ENCODE measurements around the gene GALNT14. TPM values are rescaled to one million over a fixed set of nuclear protein-coding genes. Genes with fewer than 3 reads are reported as not detected.

The GALNT14 gene
- total and polyA plus RNA-seq, 2 of the 13 experiments (the other 11 are each of a cell fraction or from before 2014, with no cell fraction given) = not detected

DNA sequence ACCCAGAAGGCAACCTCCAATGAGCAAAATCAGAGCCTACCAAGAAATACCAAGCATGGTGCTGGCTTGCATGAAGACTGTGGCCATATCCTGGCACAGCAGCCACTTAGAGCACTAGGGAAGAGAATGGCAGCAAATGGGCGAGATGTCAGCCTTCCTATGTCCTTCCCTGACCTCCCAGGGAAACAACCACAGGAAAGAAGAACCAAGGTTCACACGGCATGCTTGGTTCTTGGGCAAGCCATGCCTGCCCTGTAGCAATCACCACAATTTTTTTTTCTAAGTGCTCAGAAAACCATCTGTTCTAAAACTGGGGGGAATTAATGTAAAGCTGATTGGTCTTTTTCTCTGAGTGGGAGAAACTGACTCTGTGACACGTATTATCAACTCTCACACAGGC, 27.8 kb downstream of the GALNT14 start:
- in situ Hi-C loops (cut with HindIII; ENCODE audit: extremely low pct_ligation_motif_present, low pct_unique_long_range_greater_than_20kb) (no loop called here), intact Hi-C loops (cut with micrococcal nuclease; ENCODE audit: unreplicated experiment) (no loop called here)
- Histone ChIP-seq H3K4me3 (replicated peaks in 1 of 3; ENCODE audit: insufficient read depth in 1 of 3, low read depth in 2 of 3, low read length in 3 of 3) (no peak overlapping the region), H3K27me3 (ENCODE audit: control insufficient read depth in 1 of 2, insufficient read depth in 2 of 2, low read length in 2 of 2) (no peaks in the 10 kb centered on the region; a peak in 1 of 5 replicates), H3K27ac (ENCODE audit: extremely low read length, insufficient read depth, low read length) (no peak overlapping the region), H3K36me3 (replicated peaks in 1 of 2; ENCODE audit: control insufficient read depth in 1 of 2, insufficient read depth in 2 of 2, low read length in 2 of 2) (no peaks in the 10 kb centered on the region), H3K9ac (ENCODE audit: insufficient read depth, low read depth, low read length) (no peak overlapping the region), H2AFZ (ENCODE audit: low read length) (no peak overlapping the region), H3K4me1 (ENCODE audit: insufficient read depth, low read length) (no peaks in the 10 kb centered on the region), H3K9me3 (ENCODE audit: low read length) (no peaks in the 10 kb centered on the region), H3K79me2 (ENCODE audit: insufficient read depth, low read length) (no peaks in the 10 kb centered on the region), H4K20me1 (ENCODE audit: insufficient read depth, low read length) (no peaks in the 10 kb centered on the region), H3K4me2 (ENCODE audit: low read depth, low read length) (no peak overlapping the region)
- FAIRE-seq (no peak), DNase-seq (ENCODE audit: low spot score) (no peak), ATAC-seq (no peak)
- ChIA-PET CTCF (ENCODE audit: low intra/inter-chr PET ratio, low total read pairs) (no interaction called here), POLR2A (no interaction called here)
- TF ChIP-seq RBAK (CRISPR knock-in tag; IDR thresholded peaks at IDR 0.05) (no peak), CBX2 (IDR thresholded peaks at IDR 0.05; ENCODE audit: low read depth, low read length) (no peak), CBX2 (CRISPR knock-in tag; IDR thresholded peaks at IDR 0.05; ENCODE audit: low read depth) (no peak)
- TF ChIP-seq, protein P1, sequence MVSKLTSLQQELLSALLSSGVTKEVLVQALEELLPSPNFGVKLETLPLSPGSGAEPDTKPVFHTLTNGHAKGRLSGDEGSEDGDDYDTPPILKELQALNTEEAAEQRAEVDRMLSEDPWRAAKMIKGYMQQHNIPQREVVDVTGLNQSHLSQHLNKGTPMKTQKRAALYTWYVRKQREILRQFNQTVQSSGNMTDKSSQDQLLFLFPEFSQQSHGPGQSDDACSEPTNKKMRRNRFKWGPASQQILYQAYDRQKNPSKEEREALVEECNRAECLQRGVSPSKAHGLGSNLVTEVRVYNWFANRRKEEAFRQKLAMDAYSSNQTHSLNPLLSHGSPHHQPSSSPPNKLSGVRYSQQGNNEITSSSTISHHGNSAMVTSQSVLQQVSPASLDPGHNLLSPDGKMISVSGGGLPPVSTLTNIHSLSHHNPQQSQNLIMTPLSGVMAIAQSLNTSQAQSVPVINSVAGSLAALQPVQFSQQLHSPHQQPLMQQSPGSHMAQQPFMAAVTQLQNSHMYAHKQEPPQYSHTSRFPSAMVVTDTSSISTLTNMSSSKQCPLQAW (CRISPR knock-in tag; IDR thresholded peaks at IDR 0.05) = no peak
- TF ChIP-seq, protein P2, sequence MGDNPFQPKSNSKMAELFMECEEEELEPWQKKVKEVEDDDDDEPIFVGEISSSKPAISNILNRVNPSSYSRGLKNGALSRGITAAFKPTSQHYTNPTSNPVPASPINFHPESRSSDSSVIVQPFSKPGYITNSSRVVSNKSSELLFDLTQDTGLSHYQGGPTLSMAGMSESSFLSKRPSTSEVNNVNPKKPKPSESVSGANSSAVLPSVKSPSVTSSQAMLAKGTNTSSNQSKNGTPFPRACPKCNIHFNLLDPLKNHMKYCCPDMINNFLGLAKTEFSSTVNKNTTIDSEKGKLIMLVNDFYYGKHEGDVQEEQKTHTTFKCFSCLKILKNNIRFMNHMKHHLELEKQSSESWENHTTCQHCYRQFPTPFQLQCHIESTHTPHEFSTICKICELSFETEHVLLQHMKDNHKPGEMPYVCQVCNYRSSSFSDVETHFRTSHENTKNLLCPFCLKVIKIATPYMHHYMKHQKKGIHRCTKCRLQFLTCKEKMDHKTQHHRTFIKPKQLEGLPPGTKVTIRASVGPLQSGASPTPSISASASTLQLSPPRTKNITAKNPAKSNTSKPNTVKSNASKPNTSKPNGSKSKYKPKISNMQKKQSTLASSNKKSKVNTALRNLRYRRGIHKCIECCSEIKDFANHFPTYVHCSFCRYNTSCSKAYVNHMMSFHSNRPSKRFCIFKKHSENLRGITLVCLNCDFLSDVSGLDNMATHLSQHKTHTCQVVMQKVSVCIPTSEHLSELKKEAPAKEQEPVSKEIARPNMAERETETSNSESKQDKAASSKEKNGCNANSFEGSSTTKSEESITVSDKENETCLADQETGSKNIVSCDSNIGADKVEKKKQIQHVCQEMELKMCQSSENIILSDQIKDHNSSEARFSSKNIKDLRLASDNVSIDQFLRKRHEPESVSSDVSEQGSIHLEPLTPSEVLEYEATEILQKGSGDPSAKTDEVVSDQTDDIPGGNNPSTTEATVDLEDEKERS (CRISPR knock-in tag; IDR thresholded peaks at IDR 0.05) = no peak
- BruUV-seq (replicated peaks) = no TSS peak
- WGBS (ENCODE audit: low lambda C conversion rate) = 0% methylated on average over 3 of the region's 3 CpGs
